Astrocyte (in vitro differentiated cells and primary cell): ENCODE data around the gene EPB41.

Source experiments
- EZH2 ChIP-seq: IDR thresholded peaks from 2 replicates; pipeline ENCODE4 v1.6.1; 2012; ENCODE audit warnings: mild to moderate bottlenecking, low read length, inconsistent platforms; ENCODE audit not compliant: insufficient read depth
- TF ChIP-seq, protein P1 (sequence below): IDR thresholded peaks from 2 replicates; pipeline ENCODE4 v1.5.1; 2011; ENCODE audit warnings: low read depth, mild to moderate bottlenecking, inconsistent platforms, low read length, moderate library complexity; ENCODE audit not compliant: insufficient read depth

- TF ChIP-seq, protein P1, sequence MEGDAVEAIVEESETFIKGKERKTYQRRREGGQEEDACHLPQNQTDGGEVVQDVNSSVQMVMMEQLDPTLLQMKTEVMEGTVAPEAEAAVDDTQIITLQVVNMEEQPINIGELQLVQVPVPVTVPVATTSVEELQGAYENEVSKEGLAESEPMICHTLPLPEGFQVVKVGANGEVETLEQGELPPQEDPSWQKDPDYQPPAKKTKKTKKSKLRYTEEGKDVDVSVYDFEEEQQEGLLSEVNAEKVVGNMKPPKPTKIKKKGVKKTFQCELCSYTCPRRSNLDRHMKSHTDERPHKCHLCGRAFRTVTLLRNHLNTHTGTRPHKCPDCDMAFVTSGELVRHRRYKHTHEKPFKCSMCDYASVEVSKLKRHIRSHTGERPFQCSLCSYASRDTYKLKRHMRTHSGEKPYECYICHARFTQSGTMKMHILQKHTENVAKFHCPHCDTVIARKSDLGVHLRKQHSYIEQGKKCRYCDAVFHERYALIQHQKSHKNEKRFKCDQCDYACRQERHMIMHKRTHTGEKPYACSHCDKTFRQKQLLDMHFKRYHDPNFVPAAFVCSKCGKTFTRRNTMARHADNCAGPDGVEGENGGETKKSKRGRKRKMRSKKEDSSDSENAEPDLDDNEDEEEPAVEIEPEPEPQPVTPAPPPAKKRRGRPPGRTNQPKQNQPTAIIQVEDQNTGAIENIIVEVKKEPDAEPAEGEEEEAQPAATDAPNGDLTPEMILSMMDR = no peak
- no peak for TF ChIP-seq EZH2
Measured at GRCh38 chr1:28927648-28928313, 13.4 kb downstream of the EPB41 start.
